Measurements from ENCODE around the gene TMEM266.

Gene TMEM266

DNA sequence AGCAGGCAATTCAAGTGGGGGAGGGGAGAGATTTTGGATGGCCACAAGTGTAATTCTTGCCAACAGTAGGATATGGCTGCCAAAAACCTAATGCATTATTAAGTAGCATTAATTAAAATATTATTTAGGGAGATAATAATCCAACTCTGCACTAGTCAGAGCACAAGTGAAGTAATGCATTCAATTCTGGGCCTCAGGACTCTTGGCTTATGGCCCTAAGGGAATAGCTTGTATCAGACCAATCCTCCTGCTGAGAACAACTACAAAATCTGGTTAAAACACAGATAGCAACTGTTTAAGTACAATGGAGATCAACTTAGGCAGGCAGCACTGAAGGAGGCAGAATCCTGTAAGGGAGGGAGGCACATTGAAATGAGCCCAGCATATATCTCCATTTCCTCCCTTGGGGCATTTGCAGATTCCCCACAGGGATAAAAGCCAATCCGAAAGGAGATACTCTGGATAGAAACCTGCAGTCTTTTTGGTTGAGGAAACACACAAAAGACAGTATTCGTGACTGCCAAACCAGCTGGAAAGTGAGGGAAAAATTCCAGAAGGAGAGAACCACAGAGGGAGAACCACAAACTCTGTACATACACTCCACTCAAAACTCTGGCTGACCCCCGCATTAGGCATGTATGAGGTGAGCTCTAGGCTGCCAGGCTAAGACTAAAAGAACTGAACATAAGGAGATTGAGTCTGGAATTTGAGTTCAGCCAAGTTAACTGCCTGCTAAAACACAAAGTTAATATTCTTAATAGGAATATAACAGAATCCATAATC lies 194.1 kb downstream of the TMEM266 start:
- DNase-seq: no peak

All from activated CD4-positive, CD25-positive, alpha-beta regulatory T cell treated with anti-CD3 and anti-CD28 coated beads, Interleukin-2, amount 50 U/mL, for 72 hours (primary cell).